Glutamatergic neuron (in vitro differentiated cells): ENCODE measurements around the gene ATXN3. TPM values are rescaled to one million over a fixed set of nuclear protein-coding genes. Genes with fewer than 3 reads are reported as not detected.
A peak's percentile ranks its signal among the peaks of the same experiment; 100 is the strongest.

ENCODE experiments used
- DNase-seq: peaks from one replicate; pipeline ENCODE4 v3.0.0; 2022
- H3K27ac Mint-ChIP-seq: one replicate; pipeline ENCODE4 v1.8.0; 2020; ENCODE audit warnings: mild to moderate bottlenecking, mixed read lengths, inconsistent platforms; ENCODE audit not compliant: unreplicated experiment
- H3K27me3 Mint-ChIP-seq: one replicate; pipeline ENCODE4 v1.8.0; 2020; ENCODE audit warnings: mild to moderate bottlenecking, moderate library complexity, mixed read lengths, inconsistent platforms; ENCODE audit not compliant: unreplicated experiment
- H3K36me3 Mint-ChIP-seq: one replicate; pipeline ENCODE4 v1.8.0; 2020; ENCODE audit warnings: mild to moderate bottlenecking, mixed read lengths, inconsistent platforms; ENCODE audit not compliant: unreplicated experiment
- H3K4me1 Mint-ChIP-seq: one replicate; pipeline ENCODE4 v1.8.0; 2020; ENCODE audit warnings: mild to moderate bottlenecking, low read depth, mixed read lengths, inconsistent platforms; ENCODE audit not compliant: unreplicated experiment
- H3K4me3 Mint-ChIP-seq: one replicate; pipeline ENCODE4 v1.8.0; 2020; ENCODE audit warnings: mild to moderate bottlenecking, mixed read lengths, inconsistent platforms; ENCODE audit not compliant: unreplicated experiment
- H3K9me3 Mint-ChIP-seq: one replicate; pipeline ENCODE4 v1.8.0; 2020; ENCODE audit warnings: mild to moderate bottlenecking, moderate library complexity, mixed read lengths, inconsistent platforms; ENCODE audit not compliant: unreplicated experiment
- total RNA-seq: library from RNA; stranded (reverse); fragmentation: NEBNext Ultra II Directional; extraction: Animal tissue kit (Norgen Biotek cat#: 25700); gene quantifications from one replicate; pipeline ENCODE4 v1.2.1, GENCODE V29; 2021; ENCODE audit not compliant: unreplicated experiment
- TF ChIP-seq, protein P1 (sequence below): fragments of 200-600 bp; sonication (generic); IDR thresholded peaks from one replicate; pipeline ENCODE4 v1.5.0; 2021; ENCODE audit not compliant: partially characterized antibody, unreplicated experiment

ATXN3 gene
- total RNA-seq, 1 donor from 2014 or later = 39.8 TPM

DNA sequence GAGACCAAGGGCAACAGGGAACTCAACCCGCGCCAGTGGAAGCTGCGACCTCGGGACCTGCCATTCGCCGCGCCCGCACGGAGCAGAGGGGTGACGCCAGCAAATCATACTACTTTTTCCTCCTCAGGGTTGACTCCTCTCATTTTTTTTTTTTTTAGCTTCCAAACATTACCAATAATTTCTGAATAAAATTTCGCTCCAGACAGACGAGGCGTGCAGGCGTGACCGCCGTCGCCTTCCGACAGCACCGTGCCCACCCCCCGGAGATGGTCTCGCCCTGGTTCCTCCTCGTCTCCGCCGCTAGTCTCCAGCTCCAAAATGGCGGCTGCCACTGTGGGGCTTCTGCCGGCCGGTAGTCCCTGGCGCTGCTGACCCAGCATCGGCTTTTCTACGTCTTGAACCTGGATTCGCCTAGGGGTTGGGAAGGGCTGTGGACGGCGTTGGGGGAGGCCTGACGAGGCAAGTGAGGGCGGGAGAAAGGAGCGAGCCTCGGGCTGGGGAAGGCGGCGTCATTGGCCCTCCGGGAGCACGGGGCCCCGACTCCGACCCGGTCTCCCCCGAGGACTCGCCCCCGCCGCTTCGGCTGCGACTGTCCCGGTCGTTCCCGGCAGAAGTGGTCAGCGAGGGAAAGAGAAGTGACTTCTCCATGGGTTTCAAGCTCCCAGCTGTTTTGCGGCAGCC is 15.4 kb upstream of the ATXN3 start, which contains the start of the genes CPSF2 and NDUFB1:
TSS of gene CPSF2 (plus strand) at position 300 of the 681 bp plus-strand sequence. CDS start 9,016 bp downstream, outside the sequence.
TSS of gene NDUFB1 (minus strand) at position 37 of the 681 bp plus-strand sequence. CDS start 4,069 bp downstream, outside the sequence.
- peak; percentile 88 for DNase-seq
- TF ChIP-seq, protein P1, sequence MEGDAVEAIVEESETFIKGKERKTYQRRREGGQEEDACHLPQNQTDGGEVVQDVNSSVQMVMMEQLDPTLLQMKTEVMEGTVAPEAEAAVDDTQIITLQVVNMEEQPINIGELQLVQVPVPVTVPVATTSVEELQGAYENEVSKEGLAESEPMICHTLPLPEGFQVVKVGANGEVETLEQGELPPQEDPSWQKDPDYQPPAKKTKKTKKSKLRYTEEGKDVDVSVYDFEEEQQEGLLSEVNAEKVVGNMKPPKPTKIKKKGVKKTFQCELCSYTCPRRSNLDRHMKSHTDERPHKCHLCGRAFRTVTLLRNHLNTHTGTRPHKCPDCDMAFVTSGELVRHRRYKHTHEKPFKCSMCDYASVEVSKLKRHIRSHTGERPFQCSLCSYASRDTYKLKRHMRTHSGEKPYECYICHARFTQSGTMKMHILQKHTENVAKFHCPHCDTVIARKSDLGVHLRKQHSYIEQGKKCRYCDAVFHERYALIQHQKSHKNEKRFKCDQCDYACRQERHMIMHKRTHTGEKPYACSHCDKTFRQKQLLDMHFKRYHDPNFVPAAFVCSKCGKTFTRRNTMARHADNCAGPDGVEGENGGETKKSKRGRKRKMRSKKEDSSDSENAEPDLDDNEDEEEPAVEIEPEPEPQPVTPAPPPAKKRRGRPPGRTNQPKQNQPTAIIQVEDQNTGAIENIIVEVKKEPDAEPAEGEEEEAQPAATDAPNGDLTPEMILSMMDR = peak; percentile 14
- no peaks in the 10 kb centered on the region for H3K36me3 Mint-ChIP-seq
- H3K4me1 Mint-ChIP-seq = peaks cover 5% of the 10 kb centered on the region
- H3K4me3 Mint-ChIP-seq = peak within 1 kb of the TSS; percentile 99
- peaks cover 8% of the 10 kb centered on the region for H3K27me3 Mint-ChIP-seq
- H3K27ac Mint-ChIP-seq = peak within 1 kb of the TSS; percentile 100
- peaks cover 2% of the 10 kb centered on the region for H3K9me3 Mint-ChIP-seq

DNA sequence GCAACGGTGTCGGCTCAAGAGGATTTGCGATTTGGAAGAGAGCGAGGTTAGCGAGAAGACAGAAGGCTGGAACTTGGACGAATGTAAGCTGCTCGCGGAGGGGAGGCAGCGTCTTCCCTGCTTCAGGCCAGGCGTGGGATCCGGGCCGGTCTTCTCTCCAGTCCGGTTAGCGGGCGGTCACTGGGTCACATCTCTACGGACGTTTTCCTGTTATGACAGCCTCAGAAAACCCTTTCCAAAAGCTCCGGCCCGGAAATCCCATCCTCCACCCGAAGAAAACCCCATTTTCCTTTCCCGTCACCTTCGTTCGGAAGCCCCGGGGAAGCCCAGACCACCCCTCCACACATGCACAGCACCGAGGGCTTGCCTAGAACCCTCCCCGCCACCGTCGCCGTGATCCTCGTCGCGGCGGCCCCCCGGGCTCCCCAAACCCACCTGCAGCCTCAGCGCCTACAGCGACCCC is 14.9 kb upstream of the ATXN3 start:
- Mint-ChIP-seq H3K9me3 (peaks cover 2% of the 10 kb centered on the region), H3K36me3 (no peaks in the 10 kb centered on the region), H3K27me3 (peaks cover 8% of the 10 kb centered on the region), H3K4me1 (peaks cover 5% of the 10 kb centered on the region), H3K27ac (peak overlapping the region; percentile 100), H3K4me3 (peak overlapping the region; percentile 99)
- TF ChIP-seq, protein P1 = no peak
- DNase-seq = peak; percentile 31

DNA sequence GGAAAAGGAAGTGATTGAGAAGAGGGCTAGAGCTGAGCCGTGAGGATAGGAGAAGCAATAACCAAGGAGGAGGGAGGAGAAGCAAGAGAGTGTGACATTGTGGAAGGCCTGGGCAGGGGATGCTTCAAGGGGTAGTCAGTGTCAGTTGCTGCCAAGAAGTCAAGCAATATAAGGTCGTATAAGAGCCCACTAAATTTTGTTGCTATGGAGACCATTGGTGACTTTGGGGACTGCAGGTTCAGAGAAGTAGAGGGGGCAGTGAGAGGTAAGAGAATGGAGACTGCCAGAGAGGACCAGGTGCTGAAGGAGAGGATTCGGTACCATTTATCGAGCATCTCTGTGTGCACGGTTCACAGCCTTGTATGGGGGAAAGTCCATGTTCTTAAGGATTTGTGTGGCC is 3.1 kb upstream of the ATXN3 start:
- Mint-ChIP-seq H3K27ac (no peak overlapping the region), H3K4me1 (peaks cover 3% of the 10 kb centered on the region), H3K27me3 (peaks cover 5% of the 10 kb centered on the region), H3K36me3 (no peaks in the 10 kb centered on the region), H3K4me3 (no peak overlapping the region), H3K9me3 (peaks cover 2% of the 10 kb centered on the region)
- no peak for DNase-seq
- TF ChIP-seq, protein P1 = no peak

DNA sequence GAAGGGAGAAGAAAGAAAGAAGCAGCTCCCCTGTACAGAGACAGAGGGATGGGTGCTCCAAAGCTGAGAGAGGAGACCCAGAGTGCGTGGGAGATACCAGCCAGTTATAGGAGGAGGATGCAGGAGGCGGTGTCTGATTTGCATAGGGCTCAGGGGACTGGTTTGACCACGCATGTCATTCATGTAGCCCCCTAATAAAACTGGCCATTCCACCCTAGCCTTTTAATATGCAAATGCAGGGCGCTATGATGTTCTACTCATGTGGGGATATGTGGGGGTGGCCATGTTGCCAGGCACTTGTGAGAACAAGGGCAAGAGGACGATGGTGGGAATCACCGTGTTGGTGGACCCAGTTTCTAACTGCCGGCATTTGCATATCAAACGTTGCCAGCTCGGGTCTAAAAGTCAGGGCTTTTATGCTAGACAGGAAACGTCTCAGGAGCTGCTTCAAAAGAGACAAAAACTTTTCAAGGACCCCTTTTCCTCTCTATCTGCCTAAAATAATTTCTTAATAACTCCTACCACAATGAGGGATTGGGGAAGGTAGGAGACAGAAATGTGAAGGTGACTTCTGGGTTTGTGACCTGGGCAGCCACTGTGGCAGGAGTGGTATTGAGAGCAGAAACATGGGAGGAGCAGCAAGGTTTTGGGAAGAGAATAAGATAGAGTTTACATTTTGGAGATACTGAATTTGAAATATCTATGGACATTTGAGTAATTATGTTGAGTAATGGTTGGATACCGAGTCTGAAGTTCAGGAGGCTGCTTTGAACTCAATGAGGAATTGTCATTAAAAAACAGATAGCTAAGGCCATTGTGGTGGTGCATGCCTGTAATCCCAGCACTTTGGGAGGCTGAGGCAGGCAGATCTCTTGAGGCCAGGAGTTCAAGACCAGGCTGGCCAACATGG is 2.2 kb upstream of the ATXN3 start:
- peaks cover 3% of the 10 kb centered on the region for H3K4me1 Mint-ChIP-seq
- H3K27me3 Mint-ChIP-seq = peaks cover 5% of the 10 kb centered on the region
- peaks cover 2% of the 10 kb centered on the region for H3K9me3 Mint-ChIP-seq
- no peak overlapping the region for H3K27ac Mint-ChIP-seq
- H3K36me3 Mint-ChIP-seq = no peaks in the 10 kb centered on the region
- TF ChIP-seq, protein P1 = no peak
- no peak for DNase-seq
- H3K4me3 Mint-ChIP-seq = no peak overlapping the region
